ENCODE data around the gene TGFA.

DNA sequence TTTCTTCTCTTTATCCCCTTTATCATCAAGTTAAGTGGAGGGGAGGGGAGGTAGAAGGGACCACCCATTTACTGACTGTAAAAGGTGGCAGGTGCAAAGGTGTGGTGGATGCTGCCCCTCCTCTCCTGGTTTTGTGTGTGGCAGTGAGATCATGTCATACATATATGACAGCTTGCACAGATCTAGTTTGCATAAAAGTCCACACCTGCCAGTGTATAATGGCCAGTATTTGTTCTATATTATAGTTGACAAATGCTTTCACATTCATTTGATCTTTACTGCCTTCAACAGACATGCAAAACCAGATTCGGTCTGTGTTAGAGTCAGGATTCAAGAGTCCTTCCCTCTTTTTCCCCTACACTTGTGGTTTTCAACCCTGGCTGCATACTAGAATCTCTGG is 55.1 kb downstream of the TGFA start:
- no peak for TF ChIP-seq CTCF (IDR thresholded peaks at IDR 0.05)
- no peak for TF ChIP-seq POLR2A (IDR thresholded peaks at IDR 0.05)
- TF ChIP-seq EP300 (IDR thresholded peaks at IDR 0.05; ENCODE audit: low read depth): no peak
- TF ChIP-seq POLR2AphosphoS5 (IDR thresholded peaks at IDR 0.05): no peak

Measured in transverse colon (tissue), 4 donors.